RPMI7951 (cell line): Measurements from ENCODE around the gene ZNF71. TPM values are rescaled to one million over a fixed set of nuclear protein-coding genes. Genes with fewer than 3 reads are reported as not detected.
"Not testable (repeated sequence)": the region's sequence is repeated elsewhere in the genome, so short reads cannot be mapped to it uniquely, and the experiment has no call there.

Experiments
- DNase-seq: peaks from one replicate; pipeline ENCODE4 v3.0.0-alpha.2; 2012; ENCODE audit warnings: low read depth
- total RNA-seq: library from RNA; depleted of rRNA; stranded (reverse); fragments of >200 nt; shearing (Covaris generic); gene quantifications from 2 replicates; pipeline ENCODE4 v1.2.3, GENCODE V29; 2014

ZNF71 gene
- total RNA-seq, 1 experiment from 2014 or later: 8.3 TPM

DNA sequence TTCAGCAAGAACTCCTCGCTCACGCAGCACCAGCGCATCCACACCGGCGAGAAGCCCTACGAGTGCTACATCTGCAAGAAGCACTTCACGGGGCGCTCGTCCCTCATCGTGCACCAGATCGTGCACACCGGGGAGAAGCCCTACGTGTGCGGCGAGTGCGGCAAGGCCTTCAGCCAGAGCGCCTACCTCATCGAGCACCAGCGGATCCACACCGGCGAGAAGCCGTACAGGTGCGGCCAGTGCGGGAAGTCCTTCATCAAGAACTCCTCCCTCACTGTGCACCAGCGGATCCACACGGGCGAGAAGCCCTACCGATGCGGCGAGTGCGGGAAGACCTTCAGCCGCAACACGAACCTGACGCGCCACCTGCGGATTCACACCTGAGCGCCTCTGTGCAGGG lies 27.3 kb downstream of the ZNF71 start:
- DNase-seq: no peak

DNA sequence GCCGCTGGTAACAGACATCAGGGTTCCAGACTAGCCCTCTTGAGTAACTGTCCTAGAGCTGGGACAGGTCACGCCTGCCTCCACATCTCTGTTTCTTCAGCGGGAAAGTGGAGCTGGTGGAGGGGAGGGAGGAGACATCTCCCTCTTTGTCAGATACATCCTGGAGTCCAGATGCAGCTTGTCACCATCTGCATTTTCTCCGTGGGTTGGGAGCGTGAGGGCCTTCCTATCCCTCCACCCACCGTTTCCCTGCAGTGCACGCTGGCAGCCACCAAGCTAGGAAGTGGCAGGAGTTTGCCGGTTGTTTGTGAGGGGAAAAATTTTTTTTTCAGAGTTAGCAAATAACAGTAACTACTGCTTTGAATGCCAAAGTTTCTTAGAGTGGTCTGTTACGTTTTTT lies 27.9 kb downstream of the ZNF71 start:
- DNase-seq: no peak

DNA sequence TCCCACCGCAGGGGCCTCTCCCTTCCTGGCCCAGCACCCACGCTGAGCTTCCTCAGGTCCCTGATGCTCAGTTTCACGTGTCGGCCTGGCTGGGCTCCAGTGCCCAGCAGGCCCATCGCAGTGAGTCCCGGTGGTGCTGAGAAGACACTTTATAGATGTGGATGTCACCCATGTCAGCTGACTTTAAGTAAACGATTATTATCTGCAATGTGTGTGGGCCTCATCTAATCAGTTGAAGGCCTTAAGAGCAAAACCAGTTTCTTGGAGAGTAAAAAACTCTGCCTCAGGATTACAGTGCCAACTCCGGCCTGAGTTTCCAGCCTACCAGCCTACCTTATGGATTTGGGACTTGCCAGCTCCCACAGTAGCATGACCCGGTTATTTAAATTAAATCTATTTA lies 30.6 kb downstream of the ZNF71 start:
- no peak for DNase-seq

DNA sequence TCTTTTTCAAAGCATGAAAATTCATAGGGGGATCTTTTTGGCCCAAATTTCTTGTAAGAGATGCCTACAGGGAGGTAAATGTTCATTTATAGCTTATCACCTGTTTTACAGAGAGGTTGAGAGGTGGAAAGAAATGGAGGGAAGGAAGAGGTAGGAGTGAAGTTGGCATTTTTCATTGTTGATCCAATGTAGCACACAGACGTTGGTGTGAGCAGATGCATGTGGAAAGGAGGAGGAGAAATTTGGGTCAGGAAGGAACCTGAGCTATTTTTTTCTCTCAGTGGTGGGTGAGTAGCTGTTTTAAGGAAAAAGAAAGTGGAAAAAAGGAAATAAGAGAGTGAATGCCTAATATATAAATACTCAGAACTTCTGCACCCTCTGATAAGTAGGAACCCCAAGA lies 37.9 kb downstream of the ZNF71 start:
- no peak for DNase-seq

DNA sequence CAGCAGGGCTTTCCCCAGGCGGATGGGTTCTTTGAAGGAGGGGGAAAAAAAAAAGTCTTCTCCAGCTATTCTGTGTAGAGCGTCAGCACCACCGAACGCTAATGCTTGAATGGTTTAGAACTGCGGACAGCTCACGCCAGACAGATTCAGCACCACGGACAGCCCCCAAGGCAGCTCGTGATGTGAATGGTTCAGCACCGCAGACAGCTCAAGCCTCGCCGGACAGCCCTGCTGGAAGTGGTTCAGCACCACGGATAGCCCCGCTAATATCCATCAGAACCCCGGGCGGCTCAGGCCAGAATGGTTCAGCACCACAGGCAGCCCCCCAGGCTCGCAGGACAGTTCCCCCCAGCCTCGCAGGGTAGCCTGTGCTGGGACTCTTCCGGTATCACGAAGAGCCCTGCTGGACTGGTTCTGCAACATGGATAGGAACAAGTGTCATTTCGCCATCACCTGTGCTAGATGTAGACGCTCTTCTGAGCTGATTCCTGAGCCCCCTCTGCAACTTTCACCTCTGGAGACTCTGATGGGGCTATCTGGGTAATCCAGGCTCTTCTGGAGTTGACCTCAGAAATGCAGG lies 43.0 kb downstream of the ZNF71 start:
- DNase-seq: peak; percentile 82

DNA sequence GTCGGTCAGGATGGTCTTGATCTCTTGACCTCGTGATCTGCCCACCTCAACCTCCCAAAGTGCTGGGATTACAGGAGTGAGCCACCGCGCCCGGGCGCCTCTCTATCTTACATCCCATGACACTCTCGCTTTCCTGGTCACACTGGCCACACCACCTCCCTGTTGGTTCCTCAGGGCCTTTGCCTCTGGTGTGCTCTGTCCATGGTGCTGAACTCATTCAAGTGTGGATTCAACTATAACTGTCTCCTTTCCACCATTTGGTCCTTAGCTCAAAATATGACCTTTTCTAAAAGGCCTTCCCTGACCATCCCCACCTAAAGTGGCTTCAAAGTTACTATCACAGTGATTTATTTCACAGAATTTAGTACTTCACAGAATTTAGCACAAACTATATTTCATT lies 44.1 kb downstream of the ZNF71 start:
- DNase-seq: peak; percentile 30

DNA sequence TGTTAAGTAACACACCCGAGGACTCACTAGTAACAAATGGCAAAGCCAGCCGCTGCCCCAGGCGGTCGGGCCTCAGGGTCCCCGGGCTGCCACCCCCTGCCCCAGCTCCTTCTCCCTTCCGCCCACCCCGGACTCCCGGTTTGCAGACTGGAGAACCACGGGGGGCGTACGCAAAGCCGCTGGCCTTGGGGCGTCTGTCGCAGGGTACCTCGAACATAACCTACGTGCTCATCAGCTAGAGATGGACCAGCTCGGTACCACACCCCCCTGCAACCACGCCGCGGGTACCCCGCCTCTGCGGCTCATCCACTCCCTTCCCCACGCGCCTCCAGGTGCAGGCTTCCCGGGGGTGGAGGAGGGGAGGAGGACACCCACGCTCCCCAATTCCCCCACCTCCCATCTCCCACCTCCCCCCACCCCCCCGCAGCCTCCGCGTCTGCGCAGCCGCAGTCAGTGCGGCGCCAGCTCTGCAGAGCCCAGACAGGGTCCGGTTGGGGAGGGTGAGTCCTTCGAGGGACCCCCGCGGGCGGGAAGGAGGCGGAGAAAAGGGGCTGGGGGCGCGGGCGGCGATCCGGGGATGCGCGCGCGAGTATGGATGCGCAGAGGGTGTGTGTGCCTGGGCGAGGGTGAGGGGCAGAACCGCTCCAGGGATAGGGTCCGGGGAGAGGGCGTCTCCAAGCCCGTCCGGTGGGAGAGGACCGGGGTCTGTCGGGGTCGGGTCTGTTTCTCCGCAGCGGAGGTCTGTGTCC lies 47.8 kb downstream of the ZNF71 start, which contains the start of gene SMIM17:
Gene SMIM17 (plus strand): TSS at position 449 of the 749 bp plus-strand sequence. CDS start 2,509 bp downstream, outside the sequence.
- no peak for DNase-seq

DNA sequence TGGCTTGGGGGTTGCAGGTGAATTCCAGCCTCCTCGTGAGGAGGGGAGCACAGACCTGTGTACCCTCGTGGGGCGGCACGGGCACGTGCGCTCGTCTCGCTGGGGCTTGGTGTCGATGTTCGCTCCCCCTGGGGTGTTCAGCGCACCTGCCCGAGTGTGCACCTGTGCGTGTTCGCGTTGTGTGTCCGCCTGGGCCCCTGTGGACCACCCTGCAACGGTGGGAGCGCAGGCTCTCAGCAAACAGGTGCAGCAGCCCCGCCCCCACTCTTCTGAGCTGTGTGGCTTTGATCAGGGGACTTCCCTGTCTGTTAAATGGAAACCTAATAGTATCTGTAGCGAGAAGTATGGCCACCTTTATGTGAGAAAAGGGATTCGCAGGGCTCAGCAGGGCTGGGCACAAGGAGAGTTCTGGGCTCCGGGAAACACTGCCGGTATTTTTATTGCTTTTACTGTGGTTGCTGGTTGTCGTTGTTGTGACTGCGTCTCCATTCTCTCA lies 48.4 kb downstream of the ZNF71 start:
- DNase-seq: no peak

DNA sequence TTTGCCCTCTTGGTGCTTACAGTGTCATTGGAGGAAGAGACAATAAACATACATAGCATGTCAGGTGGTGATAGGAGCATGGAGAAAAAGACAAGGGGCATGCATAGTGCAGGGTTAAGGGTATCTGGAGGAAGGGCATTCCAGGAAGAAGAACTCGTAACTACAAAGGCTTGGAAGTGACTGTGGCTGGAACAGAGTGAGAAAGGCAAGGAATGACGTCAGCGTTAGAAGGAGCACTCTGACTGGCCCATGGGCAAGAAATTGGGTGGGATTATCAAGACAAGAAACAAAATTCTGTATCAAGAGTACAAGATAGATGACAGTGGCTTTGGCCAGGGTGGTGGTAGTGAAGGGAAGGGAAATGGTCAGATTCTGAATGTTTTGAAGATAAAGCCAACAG lies 59.0 kb downstream of the ZNF71 start:
- DNase-seq: no peak

DNA sequence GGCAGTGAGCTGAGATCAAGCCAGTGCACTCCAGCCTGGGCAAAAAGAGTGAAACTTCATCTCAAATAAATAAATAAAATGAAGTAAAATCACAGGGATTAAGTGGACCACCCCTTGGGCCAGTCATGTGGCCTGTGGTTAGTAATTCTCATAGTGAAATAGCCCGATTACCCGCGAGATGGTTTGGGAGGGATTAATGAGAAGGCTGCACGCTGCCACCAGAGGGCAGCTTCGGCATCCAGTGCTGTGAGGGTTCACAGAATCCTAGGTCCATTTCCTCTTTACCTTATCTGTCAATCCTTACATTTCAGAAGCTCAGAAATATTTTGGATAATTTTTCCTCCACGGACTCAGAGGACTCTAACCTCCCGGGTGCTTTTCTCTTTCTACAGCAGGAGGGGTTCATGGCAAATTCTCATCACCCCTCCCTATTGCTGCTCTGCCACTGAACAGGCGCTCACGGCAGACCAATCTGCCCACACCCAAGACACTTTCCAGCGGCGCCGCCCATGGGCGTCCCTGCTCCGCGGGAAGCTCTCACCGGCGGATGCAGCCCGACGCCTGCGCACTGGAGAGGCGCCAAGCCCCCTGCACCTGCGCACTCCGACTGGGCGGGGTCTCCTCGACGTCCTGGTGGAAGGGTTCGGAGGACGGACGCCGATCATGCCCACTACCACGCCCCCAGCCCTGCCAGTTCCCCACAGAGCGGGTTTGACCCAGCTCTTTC lies 65.4 kb downstream of the ZNF71 start:
- DNase-seq: no peak

DNA sequence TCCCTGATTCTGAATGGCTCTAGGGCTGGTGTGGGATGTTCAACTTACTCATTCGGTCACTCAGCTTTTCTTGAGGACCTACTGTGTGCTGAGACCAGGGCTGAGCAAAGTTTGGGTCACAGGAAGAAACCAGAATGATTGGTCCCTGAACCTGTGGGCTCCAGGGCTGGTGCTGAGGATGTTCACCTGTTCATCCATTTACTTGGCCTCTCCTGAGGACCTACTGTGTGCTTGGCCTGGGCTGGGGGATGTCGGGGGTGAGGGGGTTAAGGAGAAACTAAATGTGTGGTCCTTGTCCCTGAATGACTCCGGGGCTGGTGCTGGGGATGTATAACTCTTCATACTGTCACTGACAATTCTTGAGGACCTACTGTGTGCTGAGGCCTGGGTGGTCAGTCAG lies 66.1 kb downstream of the ZNF71 start:
- DNase-seq: no peak

DNA sequence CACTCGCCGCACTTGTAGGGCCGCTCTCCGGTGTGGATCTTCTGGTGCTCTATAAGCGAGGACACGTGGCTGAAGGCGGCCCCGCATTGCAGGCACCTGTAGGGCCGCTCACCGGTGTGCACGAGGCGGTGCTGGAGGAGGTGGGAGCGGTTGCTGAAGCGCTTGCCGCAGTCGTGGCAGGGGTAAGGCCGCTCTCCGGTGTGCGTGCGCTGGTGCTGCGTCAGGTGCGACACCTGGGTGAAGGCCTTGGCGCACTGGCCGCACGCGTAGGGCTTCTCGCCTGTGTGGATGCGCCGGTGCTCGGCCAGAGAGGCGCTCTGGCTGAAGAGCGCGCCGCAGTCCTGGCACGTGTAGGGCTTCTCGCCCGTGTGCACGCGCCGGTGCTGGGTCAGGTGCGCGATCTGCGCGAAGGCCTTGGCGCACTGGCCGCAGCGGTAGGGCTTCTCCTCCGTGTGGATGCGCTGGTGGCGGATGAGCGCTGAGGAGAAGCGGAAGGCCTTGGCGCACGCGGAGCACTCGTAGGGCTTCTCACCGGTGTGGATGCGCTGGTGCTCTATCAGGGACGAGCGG lies 68.9 kb downstream of the ZNF71 start:
- no peak for DNase-seq

DNA sequence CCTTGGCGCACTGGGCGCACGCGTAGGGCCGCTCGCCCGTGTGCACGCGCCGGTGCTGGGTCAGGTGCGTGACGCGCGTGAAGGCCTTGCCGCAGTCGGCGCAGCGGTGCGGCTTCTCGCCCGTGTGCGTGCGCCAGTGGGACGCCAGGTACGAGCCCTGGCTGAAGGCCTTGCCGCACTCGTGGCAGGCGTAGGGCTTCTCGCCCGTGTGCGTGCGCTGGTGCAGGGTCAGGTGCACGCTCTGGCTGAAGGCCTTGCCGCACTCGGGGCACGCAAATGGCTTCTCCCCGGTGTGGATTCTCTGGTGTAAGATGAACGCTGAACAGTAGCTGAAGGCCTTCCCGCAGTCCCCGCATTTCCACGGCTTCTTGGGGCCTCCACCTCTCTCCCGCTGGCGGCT lies 69.4 kb downstream of the ZNF71 start:
- DNase-seq: no peak

DNA sequence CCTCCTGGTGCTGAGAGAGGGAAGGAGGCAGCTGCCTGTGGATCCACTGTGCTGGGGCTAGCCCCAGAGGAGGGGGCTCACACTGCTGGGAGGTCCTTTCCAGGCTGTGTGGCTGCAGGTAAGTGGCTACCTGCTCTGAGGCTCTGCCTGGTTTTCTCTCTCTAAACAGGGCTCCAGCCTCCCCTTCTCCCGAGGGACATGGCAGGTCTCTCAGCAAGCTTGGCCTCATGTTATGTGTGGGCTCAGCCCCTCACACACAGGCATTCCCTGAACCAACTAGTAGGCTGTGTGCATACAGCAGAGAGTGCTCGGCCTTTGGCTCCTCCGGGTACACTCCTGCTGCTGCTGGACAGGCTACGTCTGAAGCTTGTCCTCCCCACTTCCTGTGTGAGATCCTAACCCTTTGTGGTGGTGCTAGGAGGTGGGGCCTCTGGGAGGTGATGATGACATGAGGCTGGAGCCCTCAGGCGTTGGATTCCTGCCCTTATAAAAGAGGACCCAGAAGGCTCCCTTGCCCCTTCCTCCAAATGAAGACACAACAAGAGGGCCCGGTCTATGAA lies 72.3 kb downstream of the ZNF71 start:
- DNase-seq: no peak

DNA sequence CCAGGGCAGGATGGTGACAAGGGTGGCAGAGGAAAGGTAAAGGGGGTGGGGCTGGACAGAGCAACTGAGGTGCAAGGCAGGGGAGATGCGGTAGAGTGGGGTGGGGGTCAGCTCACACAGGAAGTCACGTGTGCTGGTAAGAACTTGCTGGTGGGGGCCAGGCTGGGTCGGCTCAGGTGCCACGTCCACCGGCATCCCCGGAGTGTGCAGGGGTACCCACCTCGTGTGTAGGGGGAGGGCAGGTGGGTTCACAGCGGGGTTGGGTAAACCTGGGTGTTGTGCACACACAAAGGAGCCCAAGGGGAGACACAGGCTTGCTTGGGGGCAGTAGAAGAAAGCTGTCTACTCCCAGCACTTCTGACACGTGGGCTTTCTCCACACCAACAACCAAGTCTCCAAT lies 73.6 kb downstream of the ZNF71 start:
- no peak for DNase-seq

DNA sequence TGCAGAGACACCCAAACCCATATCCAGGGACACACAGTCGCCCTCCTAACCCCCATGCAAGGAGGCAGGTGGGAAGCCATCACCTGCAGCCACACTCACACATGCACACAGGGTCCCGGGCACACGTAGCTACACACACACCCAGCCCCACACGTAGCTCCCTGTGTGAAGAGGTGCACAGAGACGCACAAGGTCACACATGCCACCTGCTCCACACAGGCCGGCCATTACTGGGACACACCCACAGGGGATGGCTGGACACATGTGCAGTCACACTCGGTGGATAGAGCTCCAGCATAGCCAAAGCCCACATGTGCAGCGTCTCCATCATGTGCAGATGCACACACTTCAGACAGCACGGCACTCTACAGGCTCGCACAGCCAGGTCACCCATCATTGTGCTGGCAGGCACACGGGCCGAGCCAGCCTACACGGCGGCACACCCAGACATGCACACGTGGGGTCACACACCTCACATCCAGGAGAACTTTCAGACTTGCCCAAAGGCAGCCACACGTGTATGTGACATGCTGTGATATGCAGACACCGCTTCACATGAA lies 75.4 kb downstream of the ZNF71 start:
- DNase-seq: no peak

DNA sequence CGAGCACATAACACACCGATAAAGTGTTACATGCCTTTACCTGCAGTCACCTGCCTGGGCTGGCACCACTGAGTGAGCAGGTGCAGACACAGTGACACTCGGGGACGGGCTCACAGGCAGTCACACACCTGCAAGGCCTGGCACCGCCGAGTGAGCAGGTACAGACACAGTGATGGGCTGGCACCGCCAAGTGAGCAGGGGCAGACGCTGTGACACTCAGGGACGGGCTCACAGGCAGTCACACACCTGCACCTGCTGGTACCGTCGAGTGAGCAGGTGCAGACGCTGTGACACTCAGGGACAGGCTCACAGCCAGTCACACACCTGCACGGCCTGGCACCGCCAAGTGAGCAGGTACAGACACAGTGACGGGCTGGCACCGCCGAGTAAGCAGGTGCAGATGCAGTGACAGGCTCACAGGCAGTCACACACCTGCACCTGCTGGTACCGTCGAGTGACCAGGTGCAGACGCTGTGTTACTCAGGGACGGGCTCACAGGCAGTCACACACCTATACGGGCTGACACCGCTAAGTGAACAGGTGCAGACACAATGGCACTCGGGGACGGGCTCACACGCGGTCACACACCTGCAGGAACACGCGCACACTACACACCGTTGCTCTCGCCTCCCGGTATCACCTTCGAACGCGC lies 76.0 kb downstream of the ZNF71 start:
- DNase-seq: no peak

DNA sequence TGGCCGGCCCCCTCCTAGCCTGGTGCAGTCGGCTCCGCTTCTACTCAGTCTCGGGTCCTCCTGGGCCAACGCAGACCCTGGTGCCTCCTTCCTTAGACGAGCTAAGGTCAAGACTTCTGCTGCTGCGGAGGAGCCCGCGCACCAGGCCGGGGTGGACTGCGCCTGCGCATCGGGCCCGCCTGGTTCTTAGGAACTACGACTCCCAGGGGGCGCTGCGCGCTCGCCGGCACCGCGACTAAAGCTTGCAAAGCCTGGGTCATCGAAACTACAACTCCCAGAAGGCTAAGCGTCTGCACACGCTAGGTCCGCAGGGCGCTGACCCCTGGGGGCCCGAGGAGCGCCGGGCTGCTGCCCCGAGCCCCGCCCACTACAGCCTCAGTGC lies 76.5 kb downstream of the ZNF71 start, which contains the start of gene ZNF835:
Gene ZNF835 (minus strand): TSS at position 145 of the 382 bp plus-strand sequence. CDS start 6,559 bp downstream, outside the sequence.
- peak; percentile 44 for DNase-seq

DNA sequence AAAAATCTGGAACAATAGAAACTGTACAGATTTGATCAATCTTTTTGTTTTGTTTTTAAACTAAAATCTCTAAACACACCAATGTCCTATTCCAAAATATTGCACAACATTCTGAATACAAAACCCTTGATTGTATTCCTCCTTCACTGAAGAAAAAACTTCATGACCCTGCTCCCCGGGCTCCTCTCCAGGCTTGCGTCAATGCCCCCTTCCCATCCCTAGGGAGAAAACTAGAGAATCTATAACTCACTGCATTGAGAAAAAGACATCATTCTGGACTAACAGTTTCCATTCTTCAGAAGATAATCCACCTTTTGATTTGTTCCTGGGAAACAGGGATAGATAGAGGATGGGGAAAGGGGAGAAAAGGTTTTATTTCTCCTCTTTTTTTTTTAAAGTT lies 77.5 kb downstream of the ZNF71 start:
- DNase-seq: not testable (repeated sequence)
